Prostate gland (tissue), 2 donors: ENCODE data around the gene TTLL4. TPM values are rescaled to one million over a fixed set of nuclear protein-coding genes. Genes with fewer than 3 reads are reported as not detected.

Experiments used
- DNase-seq: peaks from one replicate; pipeline ENCODE4 v3.0.0-alpha.2; 2019; ENCODE audit warnings: low spot score
- H3K27ac ChIP-seq, 2 donors: fragments of 200-600 bp; sonication (generic); 2 replicates each; pipeline ENCODE4 v1.5.1; 2017 to 2019
- H3K27me3 ChIP-seq: fragments of 200-600 bp; sonication (generic); replicated peaks from 2 replicates; pipeline ENCODE4 v1.5.1; 2019; ENCODE audit not compliant: insufficient read depth
- H3K36me3 ChIP-seq, 2 donors: fragments of 200-600 bp; sonication (generic); 1 replicate in 1 of 2; 2 replicates in 1 of 2; pipeline versions ENCODE4 v1.5.1 to v1.8.1; 2017 to 2019
- H3K4me1 ChIP-seq: fragments of 200-600 bp; sonication (generic); replicated peaks from 2 replicates; pipeline ENCODE4 v1.5.1; 2019
- H3K4me3 ChIP-seq, 2 donors: fragments of 200-600 bp; sonication (generic); 2 replicates each; pipeline ENCODE4 v1.5.1; 2017 to 2019
- H3K9me3 ChIP-seq: fragments of 200-600 bp; sonication (generic); 2 replicates; pipeline ENCODE4 v1.5.1; 2017
- CTCF ChIP-seq, 4 experiments: fragments of 200-600 bp in 2 of 4; fragments of 450-650 bp in 2 of 4; sonication (generic) in 2 of 4; IDR thresholded peaks; 1 replicate in 3 of 4; 2 replicates in 1 of 4; pipeline ENCODE4 v1.5.1; 2016 to 2019; ENCODE audit warnings: antibody characterized with exemption in 4 of 4, mild to moderate bottlenecking in 2 of 4, moderate library complexity in 2 of 4
- POLR2A ChIP-seq: fragments of 450-650 bp; IDR thresholded peaks from one replicate; pipeline ENCODE4 v1.6.1; 2016; ENCODE audit warnings: antibody characterized with exemption, mild to moderate bottlenecking
- POLR2AphosphoS5 ChIP-seq: sonication (generic); formaldehyde crosslinking; IDR thresholded peaks from one replicate; pipeline ENCODE4 v1.6.1; 2017; ENCODE audit warnings: antibody characterized with exemption
- WGBS: methylation state at CpG from one replicate; pipeline ENCODE4 v1.1.5; 2018; 5-methylcytosine and 5-hydroxymethylcytosine counted together
- intact Hi-C: fragments of 100-400 bp; cut with DNase I; formaldehyde crosslinking; loops from one replicate; pipeline ENCODE4 v1.14.2; 2022
- total RNA-seq, 2 donors: library from RNA; depleted of rRNA; stranded (reverse); fragments of >200 nt; gene quantifications; one replicate each; pipeline ENCODE4 v1.1.0, GENCODE V29; 2016

Gene TTLL4
- total RNA-seq, 2 donors from 2014 or later = 21.1 to 63.8 TPM

DNA sequence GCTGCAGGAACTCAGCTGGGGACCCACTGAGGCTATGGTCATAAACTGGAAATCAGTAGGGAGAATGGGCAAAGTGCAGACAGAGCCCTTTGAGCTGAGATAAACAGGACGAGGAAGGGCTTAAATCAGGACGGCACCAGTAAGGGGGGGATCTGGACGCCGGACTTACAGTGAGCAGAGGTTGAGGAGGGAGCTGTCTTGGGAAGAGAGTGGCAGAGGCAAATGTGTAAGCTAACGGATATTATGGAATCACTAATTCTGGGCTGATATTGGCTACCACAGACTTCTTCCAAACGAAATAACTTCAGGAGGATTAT, 71.9 kb downstream of the TTLL4 start:
- DNase-seq = no peak
- H3K27me3 ChIP-seq = no peaks in the 10 kb centered on the region
- intact Hi-C loops = no loop called here
- TF ChIP-seq POLR2A (no peak), CTCF (IDR thresholded peaks at IDR 0.05) (no peak), POLR2AphosphoS5 (peak; percentile 7)
- peak overlapping the region; percentile 91 to 96 for H3K27ac ChIP-seq
- H3K4me1 ChIP-seq = no peaks in the 10 kb centered on the region
- WGBS = 11% methylated on average over 6 of the region's 6 CpGs
- H3K4me3 ChIP-seq = peak overlapping the region; percentile 68 to 71
- H3K9me3 ChIP-seq = no peaks in the 10 kb centered on the region
- no peaks in the 10 kb centered on the region for H3K36me3 ChIP-seq

DNA sequence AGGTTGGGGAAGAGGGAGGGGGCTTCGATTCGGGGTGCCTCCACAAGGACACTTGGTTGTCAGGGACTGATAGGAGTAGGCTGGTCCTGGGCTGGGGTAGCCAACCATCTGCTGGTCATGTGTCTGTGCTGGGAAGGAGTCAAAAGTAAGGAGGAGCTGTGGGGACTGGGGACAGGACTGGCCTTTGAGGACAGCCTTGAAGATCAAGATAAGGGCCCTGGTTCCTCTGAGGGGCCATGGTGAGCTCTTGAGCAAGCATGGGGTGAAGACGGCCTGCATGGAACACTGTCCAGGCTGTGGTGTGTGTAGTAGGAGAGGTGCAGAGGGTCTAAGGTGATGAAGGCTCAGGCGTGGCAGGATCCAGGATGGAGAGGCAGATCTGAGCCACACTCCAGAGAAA, 73.1 kb downstream of the TTLL4 start:
- intact Hi-C loops = no loop called here
- no peak for TF ChIP-seq POLR2AphosphoS5
- no peak for TF ChIP-seq POLR2A
- no peak for TF ChIP-seq CTCF (IDR thresholded peaks at IDR 0.05)
- Histone ChIP-seq H3K9me3 (no peaks in the 10 kb centered on the region), H3K27ac (peak overlapping the region in 1 of 2 donors; percentile 96), H3K4me1 (no peaks in the 10 kb centered on the region), H3K27me3 (no peaks in the 10 kb centered on the region), H3K36me3 (no peaks in the 10 kb centered on the region), H3K4me3 (peak overlapping the region in 1 of 2 donors; percentile 68)
- no peak for DNase-seq
- 95% methylated on average over 4 of the region's 4 CpGs for WGBS

DNA sequence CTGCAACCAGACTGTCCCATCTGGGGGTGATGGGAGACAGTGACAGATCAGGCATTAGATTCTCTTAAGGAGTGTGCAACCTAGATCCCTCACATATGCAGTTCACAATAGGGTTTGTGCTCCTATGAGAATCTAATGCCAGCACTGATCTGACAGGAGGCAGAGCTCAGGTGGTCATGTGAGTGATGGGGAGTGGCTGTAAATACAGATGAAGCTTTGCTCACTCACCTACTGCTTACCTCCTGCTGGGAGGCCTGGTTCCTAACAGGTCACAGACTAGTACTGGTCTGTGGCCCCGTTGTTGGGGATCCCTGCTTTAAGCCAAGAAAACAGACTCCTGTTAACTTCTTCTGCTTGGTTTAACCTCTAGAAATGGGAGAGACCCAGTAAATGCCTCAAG, 74.5 kb downstream of the TTLL4 start:
- Histone ChIP-seq H3K36me3 (no peaks in the 10 kb centered on the region), H3K4me1 (no peaks in the 10 kb centered on the region), H3K4me3 (no peak overlapping the region), H3K9me3 (no peaks in the 10 kb centered on the region), H3K27me3 (no peaks in the 10 kb centered on the region), H3K27ac (peak overlapping the region in 1 of 2 donors; percentile 3)
- no peak for DNase-seq
- 50% methylated on average over 1 of the region's 1 CpG for WGBS
- no peak for TF ChIP-seq CTCF (IDR thresholded peaks at IDR 0.05)
- no peak for TF ChIP-seq POLR2AphosphoS5
- TF ChIP-seq POLR2A = no peak
- intact Hi-C loops = no loop called here

DNA sequence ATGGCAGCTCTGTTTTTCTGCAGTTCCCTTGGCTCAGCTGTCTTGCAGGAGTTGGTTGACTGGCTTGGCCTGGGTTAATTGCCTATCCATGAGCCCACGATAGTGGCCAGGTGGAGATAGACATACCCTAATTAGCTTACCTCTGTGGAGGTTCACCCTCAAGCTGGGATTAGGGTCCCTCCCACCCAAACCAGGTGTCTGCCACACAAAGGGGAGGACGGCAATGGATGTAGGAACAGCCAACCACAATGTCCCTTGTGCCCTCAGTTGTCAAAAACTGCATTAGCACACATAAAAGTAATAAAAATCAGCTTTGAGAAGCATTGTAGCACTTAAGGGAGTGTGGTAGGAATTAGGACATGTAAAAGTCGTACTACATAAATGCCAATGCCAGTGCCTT, 75.5 kb downstream of the TTLL4 start:
- WGBS = 91% methylated on average over 3 of the region's 3 CpGs
- no peaks in the 10 kb centered on the region for H3K4me1 ChIP-seq
- H3K36me3 ChIP-seq = no peaks in the 10 kb centered on the region
- DNase-seq = no peak
- TF ChIP-seq POLR2AphosphoS5 (no peak), CTCF (IDR thresholded peaks at IDR 0.05) (no peak), POLR2A (no peak)
- H3K27ac ChIP-seq = no peak overlapping the region
- no peaks in the 10 kb centered on the region for H3K27me3 ChIP-seq
- no peak overlapping the region for H3K4me3 ChIP-seq
- no peaks in the 10 kb centered on the region for H3K9me3 ChIP-seq
- intact Hi-C loops = no loop called here

DNA sequence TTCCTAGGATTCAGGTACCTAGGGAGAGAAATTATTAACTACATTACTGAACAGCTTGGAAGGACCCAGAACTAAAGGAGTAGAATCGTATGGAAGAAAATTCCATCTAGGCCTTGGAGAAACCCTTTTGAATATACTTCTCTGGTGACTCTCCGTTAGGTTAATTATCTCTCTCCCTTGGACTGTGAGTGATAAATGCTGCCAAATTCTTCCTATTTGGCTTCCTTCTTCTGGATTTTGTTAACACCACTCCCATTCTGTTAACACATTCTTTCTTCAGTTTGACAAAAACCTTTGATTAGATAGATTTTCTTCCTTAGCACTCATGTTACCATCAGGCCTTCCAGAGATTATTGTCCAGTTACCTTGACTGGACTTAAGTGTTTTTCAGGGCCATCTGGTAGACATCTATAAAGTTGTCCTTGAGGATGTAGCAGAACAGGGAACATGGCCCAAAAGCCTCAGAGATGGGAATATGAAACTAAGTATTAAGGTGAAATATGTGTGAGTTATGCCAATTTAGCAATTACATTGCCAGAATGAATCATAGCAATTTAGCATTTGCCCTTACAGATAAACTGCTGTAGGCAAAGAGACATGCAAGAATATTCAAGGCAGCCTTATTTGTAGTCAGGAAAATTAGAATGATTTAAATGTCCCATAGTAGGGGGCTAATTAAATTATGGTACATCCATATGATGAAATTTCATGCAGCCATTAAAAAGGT, 78.1 kb downstream of the TTLL4 start:
- H3K4me1 ChIP-seq = no peaks in the 10 kb centered on the region
- no peak overlapping the region for H3K27ac ChIP-seq
- H3K4me3 ChIP-seq = no peak overlapping the region
- H3K9me3 ChIP-seq = no peaks in the 10 kb centered on the region
- no peaks in the 10 kb centered on the region for H3K27me3 ChIP-seq
- H3K36me3 ChIP-seq = no peaks in the 10 kb centered on the region
- intact Hi-C loops = no loop called here
- WGBS = 77% methylated on average over 2 of the region's 2 CpGs
- no peak for DNase-seq
- TF ChIP-seq POLR2A (no peak), CTCF (IDR thresholded peaks at IDR 0.05) (no peak), POLR2AphosphoS5 (no peak)
